Loucy (cell line): Measurements from ENCODE around the gene CAPNS2.

Experiments
- H2AFZ ChIP-seq: fragments of 200-600 bp; sonication (generic); 2 replicates; pipeline ENCODE4 v1.6.0; 2016; ENCODE audit warnings: antibody characterized with exemption, mild to moderate bottlenecking, low read length, moderate library complexity
- H3F3A ChIP-seq: fragments of 200-600 bp; 2 replicates; pipeline ENCODE4 v1.6.0; 2016; ENCODE audit warnings: antibody characterized with exemption, low read depth, mild to moderate bottlenecking
- H3K27me3 ChIP-seq: fragments of 200-600 bp; sonication (generic); 2 replicates; pipeline ENCODE4 v1.6.1; 2014; ENCODE audit warnings: low read length, mild to moderate bottlenecking; ENCODE audit not compliant: insufficient read depth, poor library complexity, severe bottlenecking
- H3K36me3 ChIP-seq: fragments of 200-600 bp; sonication (generic); 2 replicates; pipeline ENCODE4 v1.6.1; 2016; ENCODE audit warnings: low read length; ENCODE audit not compliant: insufficient read depth
- H3K4me1 ChIP-seq: fragments of 200-600 bp; sonication (generic); 2 replicates; pipeline ENCODE4 v1.5.1; 2014; ENCODE audit warnings: low read length, mild to moderate bottlenecking; ENCODE audit not compliant: insufficient read depth, poor library complexity, severe bottlenecking
- H3K4me2 ChIP-seq: fragments of 200-600 bp; sonication (generic); 2 replicates; pipeline ENCODE4 v1.6.0; 2014; ENCODE audit warnings: antibody characterized with exemption, low read length, low read depth, mild to moderate bottlenecking; ENCODE audit not compliant: poor library complexity, severe bottlenecking
- H3K4me3 ChIP-seq: fragments of 200-600 bp; sonication (generic); 2 replicates; pipeline ENCODE4 v1.5.1; 2014; ENCODE audit warnings: low read length, mild to moderate bottlenecking, mixed read lengths; ENCODE audit not compliant: poor library complexity, severe bottlenecking
- H3K79me2 ChIP-seq: fragments of 200-600 bp; sonication (generic); 2 replicates; pipeline ENCODE4 v1.6.1; 2014; ENCODE audit warnings: low read length; ENCODE audit not compliant: insufficient read depth
- H3K9ac ChIP-seq: fragments of 200-600 bp; sonication (generic); 2 replicates; pipeline ENCODE4 v1.6.0; 2014; ENCODE audit warnings: mild to moderate bottlenecking, low read depth, low read length, moderate library complexity; ENCODE audit not compliant: poor library complexity, severe bottlenecking
- H3K9me2 ChIP-seq: fragments of 200-600 bp; sonication (generic); replicated peaks from 2 replicates; pipeline ENCODE4 v1.6.1; 2016; ENCODE audit warnings: low read depth, low read length, mixed read lengths
- H3K9me3 ChIP-seq: fragments of 200-600 bp; sonication (generic); 2 replicates; pipeline ENCODE4 v1.6.1; 2014; ENCODE audit warnings: mild to moderate bottlenecking, antibody characterized with exemption, low read length, low read depth; ENCODE audit not compliant: insufficient read depth
- H4K20me1 ChIP-seq: fragments of 200-600 bp; sonication (generic); 2 replicates; pipeline ENCODE4 v1.6.0; 2014; ENCODE audit warnings: antibody characterized with exemption, low read length, mild to moderate bottlenecking; ENCODE audit not compliant: insufficient read depth, poor library complexity, severe bottlenecking
- EZH2phosphoT487 ChIP-seq: fragments of 200-600 bp; IDR thresholded peaks from 2 replicates; pipeline ENCODE4 v1.6.1; 2018; ENCODE audit warnings: antibody characterized with exemption, mild to moderate bottlenecking, moderate library complexity, borderline replicate concordance
- TF ChIP-seq, protein P1 (sequence below): fragments of 200-600 bp; sonication (generic); conservative IDR thresholded peaks from 2 replicates; pipeline ENCODE4 v1.5.1; 2014; ENCODE audit warnings: mild to moderate bottlenecking, antibody characterized with exemption, low read length

The CAPNS2 gene

DNA sequence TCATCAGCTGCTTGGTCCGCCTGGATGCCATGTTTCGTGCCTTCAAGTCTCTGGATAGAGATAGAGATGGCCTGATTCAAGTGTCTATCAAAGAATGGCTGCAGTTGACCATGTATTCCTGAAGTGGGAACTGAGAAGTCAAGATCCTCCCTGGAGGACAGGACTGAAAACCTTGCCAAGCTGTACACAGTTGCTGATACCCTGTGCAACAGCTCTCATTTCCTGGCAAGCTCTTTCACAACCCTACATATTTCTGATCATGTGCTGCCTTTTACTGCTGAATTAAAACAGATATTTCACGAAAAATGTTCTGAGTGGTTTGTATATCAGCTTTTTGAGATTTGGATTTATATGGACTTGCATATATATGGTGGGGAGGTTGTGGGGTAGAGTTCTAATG is 898 bp downstream of the CAPNS2 start:
- no peaks in the 10 kb centered on the region for H3K9me3 ChIP-seq
- H3K9me2 ChIP-seq: no peaks in the 10 kb centered on the region
- H4K20me1 ChIP-seq: no peaks in the 10 kb centered on the region
- no peaks in the 10 kb centered on the region for H3K27me3 ChIP-seq
- H3K9ac ChIP-seq: no peak overlapping the region
- H3K4me2 ChIP-seq: no peak overlapping the region
- no peak overlapping the region for H2AFZ ChIP-seq
- H3F3A ChIP-seq: no peaks in the 10 kb centered on the region
- H3K36me3 ChIP-seq: no peaks in the 10 kb centered on the region
- no peak overlapping the region for H3K4me3 ChIP-seq
- peaks cover 7% of the 10 kb centered on the region for H3K4me1 ChIP-seq
- no peaks in the 10 kb centered on the region for H3K79me2 ChIP-seq
- TF ChIP-seq, protein P1, sequence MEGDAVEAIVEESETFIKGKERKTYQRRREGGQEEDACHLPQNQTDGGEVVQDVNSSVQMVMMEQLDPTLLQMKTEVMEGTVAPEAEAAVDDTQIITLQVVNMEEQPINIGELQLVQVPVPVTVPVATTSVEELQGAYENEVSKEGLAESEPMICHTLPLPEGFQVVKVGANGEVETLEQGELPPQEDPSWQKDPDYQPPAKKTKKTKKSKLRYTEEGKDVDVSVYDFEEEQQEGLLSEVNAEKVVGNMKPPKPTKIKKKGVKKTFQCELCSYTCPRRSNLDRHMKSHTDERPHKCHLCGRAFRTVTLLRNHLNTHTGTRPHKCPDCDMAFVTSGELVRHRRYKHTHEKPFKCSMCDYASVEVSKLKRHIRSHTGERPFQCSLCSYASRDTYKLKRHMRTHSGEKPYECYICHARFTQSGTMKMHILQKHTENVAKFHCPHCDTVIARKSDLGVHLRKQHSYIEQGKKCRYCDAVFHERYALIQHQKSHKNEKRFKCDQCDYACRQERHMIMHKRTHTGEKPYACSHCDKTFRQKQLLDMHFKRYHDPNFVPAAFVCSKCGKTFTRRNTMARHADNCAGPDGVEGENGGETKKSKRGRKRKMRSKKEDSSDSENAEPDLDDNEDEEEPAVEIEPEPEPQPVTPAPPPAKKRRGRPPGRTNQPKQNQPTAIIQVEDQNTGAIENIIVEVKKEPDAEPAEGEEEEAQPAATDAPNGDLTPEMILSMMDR: no peak
- no peak for TF ChIP-seq EZH2phosphoT487

DNA sequence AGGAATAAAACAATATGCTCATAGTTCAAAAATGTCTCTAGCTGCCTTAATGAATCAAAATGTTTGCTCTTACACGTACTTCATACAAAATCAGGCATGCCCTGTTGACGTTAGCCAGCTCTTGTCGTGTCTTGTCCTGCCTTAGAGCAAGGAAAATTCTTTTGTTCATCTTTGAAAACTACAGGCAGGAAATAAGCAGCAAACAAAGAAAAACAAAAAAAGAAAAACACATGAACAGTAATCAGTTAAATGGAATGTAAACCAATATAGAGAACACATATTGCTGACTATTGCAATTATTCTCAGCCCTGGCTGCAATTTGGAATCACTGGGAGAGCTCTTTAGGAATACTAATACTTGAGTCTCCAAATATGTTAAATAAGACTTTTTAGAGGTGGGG is 1.7 kb downstream of the CAPNS2 start:
- no peak overlapping the region for H2AFZ ChIP-seq
- H3K36me3 ChIP-seq: no peaks in the 10 kb centered on the region

DNA sequence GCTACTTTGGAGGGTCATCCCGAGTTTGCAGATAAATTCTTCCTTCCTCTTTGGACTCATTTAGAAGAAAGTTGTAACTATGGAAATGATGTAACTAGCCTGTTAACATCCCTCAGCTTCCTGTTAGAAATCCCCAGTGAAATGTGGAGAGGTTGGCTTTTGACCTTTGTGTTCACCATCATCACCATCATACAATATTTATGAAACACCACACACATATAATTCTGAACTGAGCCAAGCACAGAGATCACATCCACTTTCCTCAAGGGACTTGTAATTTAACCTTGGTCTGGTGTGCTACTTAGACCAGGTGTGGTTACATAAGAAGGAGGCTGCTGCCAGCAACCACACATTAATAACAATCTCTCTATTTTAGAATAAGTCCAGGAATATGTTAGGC is 2.5 kb downstream of the CAPNS2 start:
- Histone ChIP-seq H4K20me1 (no peaks in the 10 kb centered on the region), H3K9ac (no peak overlapping the region), H2AFZ (no peak overlapping the region), H3K79me2 (no peaks in the 10 kb centered on the region), H3F3A (no peaks in the 10 kb centered on the region), H3K36me3 (no peaks in the 10 kb centered on the region), H3K9me3 (no peaks in the 10 kb centered on the region), H3K27me3 (no peaks in the 10 kb centered on the region), H3K9me2 (no peaks in the 10 kb centered on the region), H3K4me3 (no peak overlapping the region), H3K4me2 (no peak overlapping the region), H3K4me1 (peaks cover 7% of the 10 kb centered on the region)
- TF ChIP-seq, protein P1: no peak
- no peak for TF ChIP-seq EZH2phosphoT487

More for the DNA sequence above, 1.7 kb downstream of the CAPNS2 start:
- no peaks in the 10 kb centered on the region for H3K9me2 ChIP-seq
- no peak for TF ChIP-seq EZH2phosphoT487
- TF ChIP-seq, protein P1: no peak
- H4K20me1 ChIP-seq: no peaks in the 10 kb centered on the region
- no peaks in the 10 kb centered on the region for H3F3A ChIP-seq
- H3K27me3 ChIP-seq: no peaks in the 10 kb centered on the region
- H3K9me3 ChIP-seq: no peaks in the 10 kb centered on the region
- H3K79me2 ChIP-seq: no peaks in the 10 kb centered on the region
- peaks cover 7% of the 10 kb centered on the region for H3K4me1 ChIP-seq
- H3K4me3 ChIP-seq: no peak overlapping the region
- no peak overlapping the region for H3K9ac ChIP-seq
- H3K4me2 ChIP-seq: no peak overlapping the region
